Loucy (cell line): ENCODE results near the gene EPB42.

Experiments
- CTCF ChIP-seq: fragments of 200-600 bp; sonication (generic); conservative IDR thresholded peaks from 2 replicates; pipeline ENCODE4 v1.5.1; 2014; ENCODE audit warnings: mild to moderate bottlenecking, antibody characterized with exemption, low read length
- EZH2phosphoT487 ChIP-seq: fragments of 200-600 bp; IDR thresholded peaks from 2 replicates; pipeline ENCODE4 v1.6.1; 2018; ENCODE audit warnings: antibody characterized with exemption, mild to moderate bottlenecking, moderate library complexity, borderline replicate concordance

- no peak for TF ChIP-seq CTCF
- TF ChIP-seq EZH2phosphoT487 = no peak
Observed at GRCh38 chr15:43194795-43195194, 26.0 kb downstream of the EPB42 start.
